Measurements from ENCODE around the gene B3GNT5.

GRCh38 chr3:183260167-183260904 is 7.3 kb downstream of the B3GNT5 start:
- TF ChIP-seq POLR2A (IDR thresholded peaks at IDR 0.05), result no peak
- TF ChIP-seq CTCF (IDR thresholded peaks at IDR 0.05), result no peak

Measured in uterus (tissue), 2 donors.